Hematopoietic multipotent progenitor cell treated with erythropoietin and hydrocortisone succinate and interleukin-3 and kit ligand, for 15 days (in vitro differentiated cells): ENCODE data around the gene LSM5.

Experiments
- DNase-seq: peaks from one replicate; pipeline ENCODE4 v3.0.0-alpha.2; 2015; ENCODE audit warnings: low spot score

Gene LSM5

DNA sequence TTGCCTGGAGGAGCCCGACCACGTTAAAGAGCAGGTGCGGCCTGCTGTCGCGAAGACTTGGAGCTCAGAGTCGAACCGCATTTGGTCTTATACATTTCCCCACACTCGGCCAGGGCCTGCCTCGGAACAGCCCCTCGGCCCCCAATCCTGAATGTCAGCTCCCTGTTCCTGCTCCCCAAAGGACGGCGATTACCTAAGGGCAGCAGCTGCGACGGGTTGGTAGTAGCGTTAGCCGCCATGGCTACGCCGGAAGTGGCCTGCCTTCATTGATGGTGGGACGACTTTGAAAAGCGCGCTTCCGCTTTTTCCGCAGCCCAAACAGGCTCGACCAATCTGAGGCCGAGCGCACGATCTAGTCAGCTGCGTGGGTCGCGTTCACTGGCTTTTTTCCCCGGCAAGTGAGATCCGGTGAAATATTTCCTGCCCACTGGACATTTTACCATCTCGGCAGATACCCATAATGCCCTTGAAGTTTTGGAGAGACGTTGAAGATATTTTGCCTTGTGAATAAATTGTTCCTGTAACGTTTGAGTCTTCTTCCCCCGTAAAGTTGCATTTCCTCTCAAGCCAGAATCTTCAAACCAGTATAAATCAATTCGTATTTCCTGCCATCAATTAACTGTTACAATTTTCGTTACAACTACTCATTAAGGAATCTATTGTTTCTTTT lies at the start of gene LSM5:
Gene LSM5 (minus strand): TSS at position 254 of the 670 bp plus-strand sequence. CDS start 15 bp downstream, at position 239.
- DNase-seq, result peak; percentile 93

GRCh38 chr7:32539366-32539765 lies 49.2 kb upstream of the LSM5 start:
- DNase-seq, result no peak

DNA sequence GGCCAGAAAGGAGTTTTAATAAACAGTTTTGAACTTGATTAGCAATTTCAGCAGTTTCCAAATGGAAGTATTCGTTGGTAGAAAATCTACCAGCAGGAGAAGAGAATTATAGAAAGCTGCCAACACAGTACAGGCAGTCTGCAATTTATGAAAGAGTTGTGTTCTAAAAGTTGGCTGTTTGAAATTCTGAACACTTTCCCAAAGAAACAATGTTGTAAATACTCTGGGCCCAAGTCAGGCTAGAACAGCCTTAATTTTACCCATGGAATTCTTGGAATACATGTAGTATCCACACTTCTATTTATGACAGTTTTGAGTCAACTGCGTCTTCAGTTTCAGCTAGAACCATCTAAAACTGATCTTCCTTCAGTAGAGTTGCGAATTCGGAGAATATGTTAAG lies 47.6 kb upstream of the LSM5 start:
- DNase-seq, result no peak

DNA sequence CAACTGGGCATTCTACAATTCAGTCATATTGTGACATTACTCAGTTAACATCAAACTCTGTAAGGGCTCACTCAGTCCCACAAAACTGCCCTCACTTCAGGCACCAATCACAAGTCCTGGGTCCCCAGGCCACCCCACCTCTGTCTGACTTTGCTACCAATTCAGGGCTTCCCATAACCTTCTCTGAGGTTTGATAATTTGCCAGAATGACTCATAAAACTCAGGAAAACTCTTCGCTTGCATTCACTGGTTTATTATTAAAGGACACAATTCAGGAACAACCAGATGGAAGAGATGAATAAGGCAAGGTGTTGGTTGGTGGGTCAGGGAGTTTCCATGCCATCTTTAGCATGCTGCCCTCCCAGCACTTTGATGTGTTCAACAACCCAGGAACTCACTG lies 46.4 kb upstream of the LSM5 start:
- no peak for DNase-seq

GRCh38 chr7:32536016-32536415 lies 45.8 kb upstream of the LSM5 start:
- no peak for DNase-seq

- DNase-seq, result no peak
These were observed 45.1 kb upstream of the LSM5 start for GRCh38 chr7:32535162-32535702.

- no peak for DNase-seq
These were observed 43.3 kb upstream of the LSM5 start for GRCh38 chr7:32533276-32534029.

GRCh38 chr7:32532716-32533115 lies 42.5 kb upstream of the LSM5 start:
- no peak for DNase-seq

DNA sequence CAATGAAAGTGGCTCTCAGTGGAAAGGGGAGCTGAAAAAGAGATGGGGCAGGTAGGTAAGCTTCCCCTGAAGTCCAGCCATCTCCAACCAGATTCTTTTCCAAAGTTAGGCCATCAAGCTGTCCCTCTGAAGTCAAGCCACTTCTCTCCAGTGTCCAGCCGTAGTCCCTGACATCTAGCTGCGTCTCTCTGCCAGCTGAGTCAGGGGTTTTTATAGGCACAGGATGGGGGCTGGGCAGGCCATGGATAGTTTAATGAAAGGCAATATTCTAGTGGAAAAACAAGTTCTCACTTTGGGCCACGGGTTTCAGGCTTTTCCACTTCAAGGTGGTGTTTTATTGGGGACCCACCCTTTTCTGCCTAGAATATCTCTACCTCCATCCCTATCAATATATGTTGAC lies 41.9 kb upstream of the LSM5 start:
- DNase-seq, result no peak

DNA sequence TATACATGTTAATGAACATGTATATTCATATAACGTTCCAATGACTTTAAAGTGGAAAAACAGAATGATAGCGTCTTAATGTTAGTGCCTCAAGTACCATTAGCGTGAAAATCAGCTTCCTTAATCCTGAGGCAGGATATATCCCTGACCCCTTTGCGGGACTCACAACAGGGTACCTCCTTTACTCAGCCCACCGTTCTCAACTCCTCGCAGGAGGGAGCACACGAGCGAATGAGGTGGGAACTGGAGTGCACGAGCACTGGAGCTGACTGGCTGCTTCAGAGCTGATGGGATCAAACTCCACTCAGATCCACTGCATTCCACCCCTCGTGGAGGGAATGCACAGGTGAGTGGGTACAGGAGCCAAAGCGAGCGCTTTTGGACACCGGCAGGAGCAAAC lies 41.2 kb upstream of the LSM5 start:
- DNase-seq, result no peak

DNA sequence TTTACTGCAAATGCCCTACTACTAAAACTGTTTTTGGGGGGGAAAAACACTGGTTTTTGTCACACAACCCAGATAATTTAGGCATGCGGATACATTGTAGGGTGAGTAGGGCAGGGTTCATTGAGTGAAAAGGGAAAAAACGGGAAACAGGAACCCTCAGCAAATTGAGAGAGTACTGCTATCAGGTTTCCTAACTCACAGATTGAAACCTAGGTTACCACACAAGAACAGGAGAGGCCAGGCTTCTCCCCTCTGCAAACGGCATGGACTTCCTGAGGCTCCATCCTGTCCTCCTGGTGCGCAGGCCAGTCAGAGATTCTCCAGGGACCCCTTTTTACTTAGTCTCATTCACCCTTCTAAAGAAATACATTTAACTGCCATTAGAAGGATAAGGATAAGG lies 35.7 kb upstream of the LSM5 start:
- no peak for DNase-seq

GRCh38 chr7:32524631-32525030 lies 34.5 kb upstream of the LSM5 start:
- DNase-seq, result no peak

- no peak for DNase-seq
These were observed 32.8 kb upstream of the LSM5 start for GRCh38 chr7:32522746-32523530.

DNA sequence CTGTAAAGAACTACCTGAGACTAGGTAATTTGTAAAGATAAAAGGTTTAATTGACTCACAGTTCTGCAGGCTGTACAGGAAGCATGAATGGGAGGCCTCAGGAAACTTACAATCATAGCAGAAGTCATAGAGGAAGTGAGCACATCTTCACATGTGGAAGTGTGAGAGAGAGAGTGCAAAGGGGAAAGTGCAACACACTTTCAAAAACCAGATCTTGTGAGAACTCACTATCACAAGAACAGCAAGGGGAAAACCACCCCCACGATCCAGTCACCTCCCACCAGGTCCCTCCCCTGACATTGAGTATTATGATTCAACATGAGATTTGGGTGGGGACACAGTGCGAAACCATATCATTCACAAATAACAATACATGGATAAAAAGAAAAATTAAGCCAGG lies 29.6 kb upstream of the LSM5 start:
- DNase-seq, result no peak

GRCh38 chr7:32518534-32519140 lies 28.5 kb upstream of the LSM5 start:
- no peak for DNase-seq

GRCh38 chr7:32516551-32517100 lies 26.4 kb upstream of the LSM5 start:
- no peak for DNase-seq

- no peak for DNase-seq
These were observed 25.8 kb upstream of the LSM5 start for GRCh38 chr7:32515890-32516550.

- no peak for DNase-seq
These were observed 23.0 kb upstream of the LSM5 start for GRCh38 chr7:32513210-32513609.

DNA sequence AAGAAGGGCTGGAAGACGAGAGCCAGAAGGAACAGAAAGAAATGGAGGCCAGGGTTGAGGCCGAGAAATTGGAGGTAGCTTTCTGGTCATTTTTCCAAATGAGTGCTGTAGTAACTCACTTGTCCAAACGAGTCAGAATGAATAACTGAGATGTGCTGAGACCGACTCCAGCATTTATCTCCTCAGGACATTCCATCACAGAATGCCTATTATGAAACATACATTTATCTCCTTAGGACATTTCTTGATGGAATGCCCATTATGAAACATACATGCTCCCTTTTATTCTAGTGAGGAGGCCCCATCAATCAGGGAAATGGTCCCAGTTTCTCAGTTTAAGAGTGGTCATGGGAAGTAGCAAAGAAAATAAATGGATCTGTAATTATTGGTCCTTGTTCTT lies 21.6 kb upstream of the LSM5 start:
- DNase-seq, result no peak

DNA sequence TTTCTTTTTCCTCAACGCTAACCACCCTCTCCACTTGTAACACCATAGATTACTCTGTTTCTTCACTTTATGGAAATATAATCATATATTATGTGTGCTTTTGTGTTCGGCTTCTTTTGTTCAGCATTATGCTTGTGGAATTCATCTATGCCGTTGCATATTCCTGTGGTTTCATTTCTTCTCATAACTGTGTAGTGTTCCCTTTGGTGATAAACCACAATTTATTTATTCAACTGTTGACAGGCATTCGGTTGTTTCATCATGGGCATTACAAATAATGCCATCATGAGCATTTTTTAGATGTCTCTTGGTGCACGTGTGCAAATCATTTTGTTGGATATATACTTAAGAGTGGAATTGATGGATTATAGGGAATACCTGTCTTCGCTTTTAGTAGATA lies 17.2 kb upstream of the LSM5 start:
- DNase-seq, result no peak

GRCh38 chr7:32506266-32507054 lies 16.3 kb upstream of the LSM5 start:
- DNase-seq, result peak; percentile 51
